ENCODE measurements around the gene RHBDD3. TPM values are rescaled to one million over a fixed set of nuclear protein-coding genes. Genes with fewer than 3 reads are reported as not detected.

RHBDD3 gene
- total and polyA plus RNA-seq, 2 of the 4 experiments (the other 2 are of a cell fraction), result 5.7 to 21.5 TPM

DNA sequence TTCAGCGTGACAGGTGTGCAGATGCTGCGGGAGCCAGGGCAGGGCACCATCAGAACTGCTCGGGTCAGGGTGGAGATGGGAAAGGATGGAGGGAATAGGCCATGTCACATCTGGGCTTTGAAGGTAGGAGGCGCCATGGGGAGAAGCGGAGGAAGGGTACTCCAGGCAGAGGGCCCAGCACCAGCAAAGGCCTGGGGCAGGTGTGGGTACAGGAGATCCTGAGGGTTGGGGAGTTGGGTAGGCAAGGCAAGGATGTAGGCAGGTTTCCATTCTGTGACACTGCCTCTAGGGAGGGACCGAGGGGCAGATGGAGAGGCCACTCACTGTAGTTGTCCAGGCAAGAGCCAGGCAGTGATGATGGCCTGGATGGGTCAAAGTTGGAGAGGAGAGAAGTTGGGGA lies 53.5 kb downstream of the RHBDD3 start:
- H3K14ac ChIP-seq (replicated peaks; ENCODE audit: low read depth, low read length), result no peak overlapping the region
- H2BK5ac ChIP-seq (ENCODE audit: low read depth, low read length, poor library complexity, severe bottlenecking), result no peak overlapping the region
- BruUV-seq (replicated peaks), result no TSS peak
- no peak overlapping the region for H4K5ac ChIP-seq (ENCODE audit: low read depth, low read length)
- H3K36me3 ChIP-seq (ENCODE audit: control insufficient read depth, insufficient read depth, low read length), result no peaks in the 10 kb centered on the region
- H3K27ac ChIP-seq (ENCODE audit: insufficient read depth, low read length), result no peak overlapping the region
- H3K18ac ChIP-seq (ENCODE audit: low read depth, low read length), result no peak overlapping the region
- H3K4ac ChIP-seq (ENCODE audit: low read depth, low read length), result no peak overlapping the region
- intact Hi-C loops (cut with micrococcal nuclease), result no loop called here
- CTCF ChIA-PET, result no interaction called here
- H4K8ac ChIP-seq (ENCODE audit: low read depth in 2 of 2, low read length in 2 of 2), result no peak overlapping the region
- no peak for TF ChIP-seq CEBPB (IDR thresholded peaks at IDR 0.05; ENCODE audit: low read depth, low read length)
- TF ChIP-seq MAFK (IDR thresholded peaks at IDR 0.05; ENCODE audit: low read depth, low read length), result no peak
- TF ChIP-seq NFE2L2 (IDR thresholded peaks at IDR 0.05; ENCODE audit: low read depth, low read length), result no peak
- TF ChIP-seq MXI1 (IDR thresholded peaks at IDR 0.05; ENCODE audit: borderline replicate concordance, low read depth, low read length), result no peak
- TF ChIP-seq RCOR1 (IDR thresholded peaks at IDR 0.05; ENCODE audit: insufficient replicate concordance, low read length), result no peak
- TF ChIP-seq CHD1 (IDR thresholded peaks at IDR 0.05; ENCODE audit: low read depth, low read length), result no peak
- no peak for TF ChIP-seq FOS (IDR thresholded peaks at IDR 0.05; ENCODE audit: low read depth, low read length)
- TF ChIP-seq, protein P1, sequence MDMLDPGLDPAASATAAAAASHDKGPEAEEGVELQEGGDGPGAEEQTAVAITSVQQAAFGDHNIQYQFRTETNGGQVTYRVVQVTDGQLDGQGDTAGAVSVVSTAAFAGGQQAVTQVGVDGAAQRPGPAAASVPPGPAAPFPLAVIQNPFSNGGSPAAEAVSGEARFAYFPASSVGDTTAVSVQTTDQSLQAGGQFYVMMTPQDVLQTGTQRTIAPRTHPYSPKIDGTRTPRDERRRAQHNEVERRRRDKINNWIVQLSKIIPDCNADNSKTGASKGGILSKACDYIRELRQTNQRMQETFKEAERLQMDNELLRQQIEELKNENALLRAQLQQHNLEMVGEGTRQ (IDR thresholded peaks at IDR 0.05; ENCODE audit: low read depth, low read length), result no peak
- no peak for TF ChIP-seq RFX5 (IDR thresholded peaks at IDR 0.05; ENCODE audit: low read depth, low read length)
- TF ChIP-seq, protein P2, sequence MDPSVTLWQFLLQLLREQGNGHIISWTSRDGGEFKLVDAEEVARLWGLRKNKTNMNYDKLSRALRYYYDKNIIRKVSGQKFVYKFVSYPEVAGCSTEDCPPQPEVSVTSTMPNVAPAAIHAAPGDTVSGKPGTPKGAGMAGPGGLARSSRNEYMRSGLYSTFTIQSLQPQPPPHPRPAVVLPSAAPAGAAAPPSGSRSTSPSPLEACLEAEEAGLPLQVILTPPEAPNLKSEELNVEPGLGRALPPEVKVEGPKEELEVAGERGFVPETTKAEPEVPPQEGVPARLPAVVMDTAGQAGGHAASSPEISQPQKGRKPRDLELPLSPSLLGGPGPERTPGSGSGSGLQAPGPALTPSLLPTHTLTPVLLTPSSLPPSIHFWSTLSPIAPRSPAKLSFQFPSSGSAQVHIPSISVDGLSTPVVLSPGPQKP (IDR thresholded peaks at IDR 0.05; ENCODE audit: borderline replicate concordance, low read depth, low read length), result no peak
- no peak for TF ChIP-seq BHLHE40 (IDR thresholded peaks at IDR 0.05; ENCODE audit: low read depth, low read length)
- TF ChIP-seq SMC3 (IDR thresholded peaks at IDR 0.05; ENCODE audit: low read depth, low read length), result no peak
- TF ChIP-seq RAD21 (IDR thresholded peaks at IDR 0.05; ENCODE audit: low read length), result no peak
- TF ChIP-seq, protein P3, sequence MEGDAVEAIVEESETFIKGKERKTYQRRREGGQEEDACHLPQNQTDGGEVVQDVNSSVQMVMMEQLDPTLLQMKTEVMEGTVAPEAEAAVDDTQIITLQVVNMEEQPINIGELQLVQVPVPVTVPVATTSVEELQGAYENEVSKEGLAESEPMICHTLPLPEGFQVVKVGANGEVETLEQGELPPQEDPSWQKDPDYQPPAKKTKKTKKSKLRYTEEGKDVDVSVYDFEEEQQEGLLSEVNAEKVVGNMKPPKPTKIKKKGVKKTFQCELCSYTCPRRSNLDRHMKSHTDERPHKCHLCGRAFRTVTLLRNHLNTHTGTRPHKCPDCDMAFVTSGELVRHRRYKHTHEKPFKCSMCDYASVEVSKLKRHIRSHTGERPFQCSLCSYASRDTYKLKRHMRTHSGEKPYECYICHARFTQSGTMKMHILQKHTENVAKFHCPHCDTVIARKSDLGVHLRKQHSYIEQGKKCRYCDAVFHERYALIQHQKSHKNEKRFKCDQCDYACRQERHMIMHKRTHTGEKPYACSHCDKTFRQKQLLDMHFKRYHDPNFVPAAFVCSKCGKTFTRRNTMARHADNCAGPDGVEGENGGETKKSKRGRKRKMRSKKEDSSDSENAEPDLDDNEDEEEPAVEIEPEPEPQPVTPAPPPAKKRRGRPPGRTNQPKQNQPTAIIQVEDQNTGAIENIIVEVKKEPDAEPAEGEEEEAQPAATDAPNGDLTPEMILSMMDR (conservative IDR thresholded peaks at IDR 0.05; ENCODE audit: low read depth, low read length), result no peak
- TF ChIP-seq POLR2A (IDR thresholded peaks at IDR 0.05; ENCODE audit: low read depth, low read length), result no peak
- no peak for TF ChIP-seq MAZ (IDR thresholded peaks at IDR 0.05; ENCODE audit: borderline replicate concordance, low read depth, low read length)
- POLR2A ChIA-PET (ENCODE audit: unreplicated experiment), result no interaction called here
- H3K79me1 ChIP-seq (ENCODE audit: low read depth in 1 of 2, low read length in 2 of 2), result no peaks in the 10 kb centered on the region
- H3K4me3 ChIP-seq (ENCODE audit: insufficient read depth, low read depth, low read length), result no peak overlapping the region
- no peak overlapping the region for H3K56ac ChIP-seq (ENCODE audit: extremely low read depth, insufficient read depth, low read length)
- H2BK15ac ChIP-seq (ENCODE audit: low read depth, low read length), result no peak overlapping the region
- WGBS, 2 experiments (ENCODE audit: extremely low coverage in 2 of 2, insufficient read length in 1 of 2), result 88% methylated on average over 4 of the region's 6 CpGs; no CpG with 5 or more reads in 1 of the 2 experiments
- H3K4me2 ChIP-seq (ENCODE audit: low read depth, low read length), result no peak overlapping the region
- H3K23ac ChIP-seq (ENCODE audit: low read depth, low read length), result no peak overlapping the region
- no peaks in the 10 kb centered on the region; the same call in 1 of the 2 replicates for H4K20me1 ChIP-seq (ENCODE audit: insufficient read depth, low read length)
- H3K9me1 ChIP-seq (ENCODE audit: insufficient read depth, low read length), result no peaks in the 10 kb centered on the region
- H2BK20ac ChIP-seq (ENCODE audit: low read depth, low read length), result no peak overlapping the region
- no peak overlapping the region for H2BK120ac ChIP-seq (ENCODE audit: low read depth, low read length)
- H3K9me3 ChIP-seq (ENCODE audit: control insufficient read depth, insufficient read depth, low read length), result no peaks in the 10 kb centered on the region
- H3K4me1 ChIP-seq (ENCODE audit: control insufficient read depth, insufficient read depth, low read length), result peaks cover 4% of the 10 kb centered on the region
- peaks cover 14% of the 10 kb centered on the region for H3K27me3 ChIP-seq (ENCODE audit: control insufficient read depth, insufficient read depth, low read length)
- H4K91ac ChIP-seq (ENCODE audit: insufficient read depth, low read depth, low read length), result no peak overlapping the region
- no peak overlapping the region for H2AK9ac ChIP-seq (replicated peaks; ENCODE audit: low read depth, low read length, poor library complexity)
- no peak for ATAC-seq (ENCODE audit: low read depth)
- H3K9ac ChIP-seq (ENCODE audit: low read depth, low read length), result no peak overlapping the region
- in situ Hi-C loops (cut with MboI; ENCODE audit: low sequenced_read_pairs), result no loop called here
- no peak for DNase-seq
- dilution Hi-C loops (cut with HindIII; ENCODE audit: low sequenced_read_pairs, unreplicated experiment), result no loop called here
- no peak overlapping the region for H2AFZ ChIP-seq (replicated peaks; ENCODE audit: low read length, poor library complexity)
- H2AK5ac ChIP-seq (ENCODE audit: low read depth, low read length), result no peak overlapping the region

All from IMR-90 (cell line).